ENCODE data around the gene PPBP. TPM values are rescaled to one million over a fixed set of nuclear protein-coding genes. Genes with fewer than 3 reads are reported as not detected.

Gene PPBP
- total RNA-seq, 2 experiments from 2014 or later = not detected

DNA sequence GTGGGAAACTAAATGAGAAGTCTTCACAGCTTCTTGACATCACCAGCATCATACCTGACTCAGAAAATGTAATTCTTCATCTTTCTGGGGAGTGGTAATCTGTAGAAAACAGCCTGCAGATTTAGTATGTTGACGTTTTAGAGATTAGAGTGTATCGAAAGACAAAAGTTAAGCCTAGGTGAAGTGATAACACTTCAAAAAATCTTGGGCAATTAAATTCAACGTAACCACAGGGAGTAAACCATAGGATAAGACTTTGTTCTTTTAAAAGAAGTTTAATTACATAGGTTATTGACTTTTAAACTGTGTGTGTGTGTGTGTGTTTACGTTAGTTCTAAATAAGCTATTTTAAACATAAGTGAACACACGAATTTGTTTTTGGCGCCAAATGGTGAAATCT, 12.3 kb upstream of the PPBP start:
- POLR2A ChIA-PET = no interaction called here
- no peaks in the 10 kb centered on the region for H3K4me1 Mint-ChIP-seq (ENCODE audit: low read depth)
- H3K4me3 Mint-ChIP-seq = no peak overlapping the region
- ATAC-seq (no peak), DNase-seq (no peak)
- no peak for TF ChIP-seq CTCF (IDR thresholded peaks at IDR 0.05)
- no peaks in the 10 kb centered on the region for H3K9me3 Mint-ChIP-seq
- intact Hi-C loops (cut with micrococcal nuclease) = no loop called here
- H3K27ac Mint-ChIP-seq = no peak overlapping the region
- CTCF ChIA-PET = no interaction called here
- peaks cover 18% of the 10 kb centered on the region for H3K27me3 Mint-ChIP-seq
- no peaks in the 10 kb centered on the region for H3K36me3 Mint-ChIP-seq (ENCODE audit: low read depth)

DNA sequence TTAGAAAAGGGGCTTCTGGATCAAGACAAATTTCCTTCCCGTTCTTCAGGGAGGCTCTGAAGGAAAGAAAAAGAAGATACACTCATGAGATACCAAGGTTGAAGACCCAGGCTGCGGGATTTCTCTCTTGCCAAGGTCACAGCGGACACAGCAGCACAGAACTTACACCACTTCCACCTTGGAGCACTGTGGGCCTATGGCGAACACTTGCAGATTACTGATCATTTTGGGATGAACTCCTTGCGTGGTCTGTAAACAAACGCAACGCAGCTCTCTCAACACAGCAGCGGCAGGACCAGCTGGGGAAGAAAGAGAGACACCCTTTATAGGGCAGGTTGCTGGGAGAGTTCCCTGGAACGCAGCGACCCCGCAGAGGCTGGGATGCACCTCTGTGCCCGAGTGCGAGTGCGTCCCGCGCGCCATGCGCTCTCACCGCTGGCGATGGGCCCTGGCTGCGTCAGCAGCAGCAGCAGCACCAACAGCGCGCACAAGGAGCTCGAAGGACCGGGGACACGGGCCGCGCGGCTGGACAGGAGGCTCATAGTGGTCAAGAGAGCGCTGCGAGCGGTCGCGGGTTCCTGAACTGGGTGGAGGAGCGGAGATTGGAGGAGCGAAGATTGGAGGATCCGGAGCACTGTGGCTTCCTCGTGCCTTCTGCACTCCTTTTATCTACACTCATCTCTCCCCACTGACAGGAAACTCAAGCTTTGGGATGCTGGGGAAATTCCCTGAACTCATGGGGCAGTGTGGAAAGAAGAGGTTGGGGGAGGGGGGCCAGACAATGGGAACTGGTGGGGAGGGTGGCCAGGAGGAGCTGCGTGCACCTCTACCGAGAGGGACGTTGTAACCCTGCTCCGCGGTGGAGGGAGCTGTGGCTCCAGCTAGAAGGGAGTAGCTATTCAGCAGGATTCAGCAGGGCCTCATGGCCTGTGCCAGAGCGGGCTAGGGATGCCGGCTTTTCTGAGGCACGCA, 10.3 kb upstream of the PPBP start, which contains the start of gene CXCL5:
CXCL5 (minus strand) TSS at position 638 of the 972 bp plus-strand sequence; CDS start at position 542, 96 bp downstream.
- no peak for TF ChIP-seq CTCF (IDR thresholded peaks at IDR 0.05)
- H3K36me3 Mint-ChIP-seq (ENCODE audit: low read depth) = no peaks in the 10 kb centered on the region
- H3K9me3 Mint-ChIP-seq = no peaks in the 10 kb centered on the region
- POLR2A ChIA-PET = no interaction called here
- intact Hi-C loops (cut with micrococcal nuclease) = no loop called here
- no peak for DNase-seq
- no peaks in the 10 kb centered on the region for H3K4me1 Mint-ChIP-seq (ENCODE audit: low read depth)
- no peak within 1 kb of the TSS for H3K4me3 Mint-ChIP-seq
- peaks cover 15% of the 10 kb centered on the region for H3K27me3 Mint-ChIP-seq
- H3K27ac Mint-ChIP-seq = no peak within 1 kb of the TSS
- CTCF ChIA-PET = interaction anchor here (0.7 kb wide), 1 partner anchor 10 kb away, joined by 3 read pairs; the partner anchor contains the start of gene PPBP
- ATAC-seq = no peak

- DNase-seq (no peak), ATAC-seq (no peak)
- intact Hi-C loops (cut with micrococcal nuclease) = no loop called here
- no peaks in the 10 kb centered on the region for H3K9me3 Mint-ChIP-seq
- H3K27ac Mint-ChIP-seq = no peak overlapping the region
- ChIA-PET POLR2A (no interaction called here), CTCF (no interaction called here)
- H3K36me3 Mint-ChIP-seq (ENCODE audit: low read depth) = no peaks in the 10 kb centered on the region
- H3K4me3 Mint-ChIP-seq = no peak overlapping the region
- no peaks in the 10 kb centered on the region for H3K4me1 Mint-ChIP-seq (ENCODE audit: low read depth)
- no peak for TF ChIP-seq CTCF (IDR thresholded peaks at IDR 0.05)
- peaks cover under 1% of the 10 kb centered on the region for H3K27me3 Mint-ChIP-seq
These were observed 4.1 kb upstream of the PPBP start for GRCh38 chr4:73992050-73992449.

GRCh38 chr4:73991742-73992000, 3.7 kb upstream of the PPBP start:
- TF ChIP-seq CTCF (IDR thresholded peaks at IDR 0.05) = no peak
- DNase-seq = no peak
- no peak overlapping the region for H3K27ac Mint-ChIP-seq
- POLR2A ChIA-PET = no interaction called here
- H3K4me3 Mint-ChIP-seq = no peak overlapping the region
- H3K4me1 Mint-ChIP-seq (ENCODE audit: low read depth) = no peaks in the 10 kb centered on the region
- ATAC-seq = no peak
- intact Hi-C loops (cut with micrococcal nuclease) = no loop called here
- H3K27me3 Mint-ChIP-seq = no peaks in the 10 kb centered on the region
- CTCF ChIA-PET = no interaction called here
- no peaks in the 10 kb centered on the region for H3K9me3 Mint-ChIP-seq
- no peaks in the 10 kb centered on the region for H3K36me3 Mint-ChIP-seq (ENCODE audit: low read depth)

- H3K4me1 Mint-ChIP-seq (ENCODE audit: low read depth) = no peaks in the 10 kb centered on the region
- H3K36me3 Mint-ChIP-seq (ENCODE audit: low read depth) = no peaks in the 10 kb centered on the region
- no peak for DNase-seq
- H3K27me3 Mint-ChIP-seq = no peaks in the 10 kb centered on the region
- H3K27ac Mint-ChIP-seq = no peak overlapping the region
- POLR2A ChIA-PET = no interaction called here
- H3K4me3 Mint-ChIP-seq = no peak overlapping the region
- H3K9me3 Mint-ChIP-seq = no peaks in the 10 kb centered on the region
- intact Hi-C loops (cut with micrococcal nuclease) = no loop called here
- ATAC-seq = no peak
- CTCF ChIA-PET = no interaction called here
- TF ChIP-seq CTCF (IDR thresholded peaks at IDR 0.05) = no peak
These were observed 3.2 kb upstream of the PPBP start for GRCh38 chr4:73990988-73991741.
